GM19239 (cell line): ENCODE results near the gene SLC17A7.
A peak's percentile ranks its signal among the peaks of the same experiment; 100 is the strongest.
"Not testable (repeated sequence)": the region's sequence is repeated elsewhere in the genome, so short reads cannot be mapped to it uniquely, and the experiment has no call there.

Experiments
- DNase-seq: peaks from one replicate; pipeline ENCODE4 v3.0.0; 2011; ENCODE audit warnings: low spot score; ENCODE audit not compliant: insufficient read length
- FAIRE-seq: peaks from 2 replicates; lab custom pipeline; 2011; peaks lifted over from hg19 to GRCh38; lab: Jason Lieb, UNC

SLC17A7 gene

GRCh38 chr19:49441210-49441959, at the start of gene SLC17A7:
Gene SLC17A7, minus strand, starts transcription at chr19:49441527. Its CDS starts 148 bp downstream, at chr19:49441379.
- FAIRE-seq (no peak), DNase-seq (no peak)

GRCh38 chr19:49490287-49491029, 49.1 kb upstream of the SLC17A7 start:
- no peak for DNase-seq
- no peak for FAIRE-seq

- FAIRE-seq: no peak
- DNase-seq: no peak
These were observed 48.4 kb upstream of the SLC17A7 start for GRCh38 chr19:49489601-49490167.

- no peak for DNase-seq
These were observed 47.7 kb upstream of the SLC17A7 start for GRCh38 chr19:49488863-49489537.

GRCh38 chr19:49488046-49488862, 46.9 kb upstream of the SLC17A7 start:
- no peak for FAIRE-seq
- DNase-seq: no peak

More at GRCh38 chr19:49488863-49489537, 47.7 kb upstream of the SLC17A7 start:
- peak; percentile 8 for FAIRE-seq

GRCh38 chr19:49487277-49488045, 46.1 kb upstream of the SLC17A7 start, which contains the start of gene RPL13A:
Gene RPL13A, plus strand, starts transcription at chr19:49487608. Its CDS starts 22 bp downstream, at chr19:49487630.
- peak; percentile 91 for DNase-seq
- peak; percentile 96 for FAIRE-seq

GRCh38 chr19:49486710-49487276, 45.5 kb upstream of the SLC17A7 start:
- no peak for FAIRE-seq
- DNase-seq: no peak

GRCh38 chr19:49486232-49486631, 44.9 kb upstream of the SLC17A7 start:
- DNase-seq: no peak
- FAIRE-seq: no peak

GRCh38 chr19:49481020-49481683, 39.8 kb upstream of the SLC17A7 start:
- no peak for DNase-seq
- FAIRE-seq: no peak

GRCh38 chr19:49479975-49480628, 38.8 kb upstream of the SLC17A7 start:
- DNase-seq (no peak), FAIRE-seq (no peak)

- no peak for FAIRE-seq
- no peak for DNase-seq
These were observed 34.9 kb upstream of the SLC17A7 start for GRCh38 chr19:49475995-49476880.

GRCh38 chr19:49475191-49475917, 34.0 kb upstream of the SLC17A7 start:
- FAIRE-seq (no peak), DNase-seq (no peak)

- FAIRE-seq (no peak), DNase-seq (no peak)
These were observed 33.2 kb upstream of the SLC17A7 start for GRCh38 chr19:49474542-49474924.

- peak; percentile 97 for FAIRE-seq
- DNase-seq: peak; percentile 98
These were observed 32.7 kb upstream of the SLC17A7 start, which contains the start of gene FLT3LG for GRCh38 chr19:49473868-49474541. Gene FLT3LG, plus strand, starts transcription at chr19:49474215. Its CDS starts 425 bp downstream, at chr19:49474640.

GRCh38 chr19:49473501-49473867, 32.2 kb upstream of the SLC17A7 start:
- not testable (repeated sequence) for FAIRE-seq, DNase-seq
